HepG2 (cell line): ENCODE results near the gene ATG4B. TPM values are rescaled to one million over a fixed set of nuclear protein-coding genes. Genes with fewer than 3 reads are reported as not detected.
A peak's percentile ranks its signal among the peaks of the same experiment; 100 is the strongest.

ENCODE experiments used
- AHDC1 ChIP-seq: sonication (generic); formaldehyde crosslinking; IDR thresholded peaks from 2 replicates; pipeline ENCODE4 v1.5.1; 2020; ENCODE audit warnings: mild to moderate bottlenecking, missing genetic modification reagents, borderline replicate concordance
- FUBP1 ChIP-seq: sonication (generic); formaldehyde crosslinking; IDR thresholded peaks from 2 replicates; pipeline ENCODE4 v1.5.1; 2020; ENCODE audit warnings: missing genetic modification reagents, mild to moderate bottlenecking, borderline replicate concordance
- KLF9 ChIP-seq: IDR thresholded peaks from 2 replicates; pipeline ENCODE4 v1.6.1; 2016; ENCODE audit warnings: low read depth
- SMAD1 ChIP-seq: sonication (generic); formaldehyde crosslinking; IDR thresholded peaks from 2 replicates; pipeline ENCODE4 v1.4.0; 2020; ENCODE audit warnings: missing genetic modification reagents, low read depth, mild to moderate bottlenecking, borderline replicate concordance
- U2AF2 ChIP-seq: fragments of 200-400 bp; formaldehyde crosslinking; IDR thresholded peaks from 2 replicates; pipeline ENCODE4 v1.6.1; 2017; ENCODE audit warnings: low read depth, mild to moderate bottlenecking, low read length
- ZBTB7A ChIP-seq: sonication (generic); formaldehyde crosslinking; IDR thresholded peaks from 2 replicates; pipeline ENCODE4 v1.8.0; 2022; ENCODE audit warnings: mild to moderate bottlenecking, missing genetic modification reagents
- ZHX2 ChIP-seq, 2 experiments: sonication (generic) in 1 of 2; formaldehyde crosslinking in 1 of 2; IDR thresholded peaks; 2 replicates each; pipeline versions ENCODE4 v1.6.1 to v1.9.0; 2014 to 2022; ENCODE audit warnings: antibody characterized with exemption in 1 of 2, borderline replicate concordance in 1 of 2, inconsistent platforms in 1 of 2, low read depth in 1 of 2, missing genetic modification reagents in 1 of 2
- ZNF543 ChIP-seq: sonication (generic); formaldehyde crosslinking; IDR thresholded peaks from 2 replicates; pipeline ENCODE4 v1.4.0; 2020; ENCODE audit warnings: mild to moderate bottlenecking, missing genetic modification reagents
- ZNF614 ChIP-seq: IDR thresholded peaks from 2 replicates; pipeline ENCODE4 v1.6.1; 2018; ENCODE audit warnings: missing biosample characterization, missing genetic modification reagents, inconsistent platforms, borderline replicate concordance
- ZNF784 ChIP-seq: sonication (generic); formaldehyde crosslinking; IDR thresholded peaks from 2 replicates; pipeline ENCODE4 v1.5.1; 2020; ENCODE audit warnings: missing genetic modification reagents, mild to moderate bottlenecking, borderline replicate concordance
- polyA plus RNA-seq, 8 experiments: library from polyadenylated mRNA; depleted of rRNA in 3 of 8; stranded (reverse) in 7 of 8; unstranded in 1 of 8; fragments of >200 nt; fragmentation: Illumina TruSeq in 4 of 8; extraction: Trizol in 4 of 8; gene quantifications; 2 replicates each; pipeline versions ENCODE4 v1.2.1 to v1.2.3, GENCODE V29; 2011 to 2016; ENCODE audit warnings: low read depth in 4 of 8, missing spikeins in 1 of 8, mixed read lengths in 1 of 8; ENCODE audit not compliant: insufficient read depth in 1 of 8
- total RNA-seq, 5 experiments: library from RNA; depleted of rRNA; stranded (reverse); fragments of >200 nt; fragmentation: Illumina TruSeq; extraction: Trizol; gene quantifications; 2 replicates each; pipeline ENCODE4 v1.2.3, GENCODE V29; 2016; ENCODE audit warnings: low read depth in 1 of 5

The ATG4B gene
- total and polyA plus RNA-seq, 2 of the 13 experiments (the other 11 are each of a cell fraction or from before 2014, with no cell fraction given): 95.5 to 239 TPM

GRCh38 chr2:241703032-241703604, 65.6 kb downstream of the ATG4B start (continued):
- 0 out of 2 replicates have a peak, but pooled peaks have one; percentile 63 for TF ChIP-seq FUBP1 (CRISPR knock-in tag)
- no peak for TF ChIP-seq KLF9
- no peak for TF ChIP-seq ZNF543
- TF ChIP-seq ZBTB7A (CRISPR knock-in tag): no peak
- TF ChIP-seq ZHX2 (IDR thresholded peaks at IDR 0.05; ENCODE audit: low read depth): no peak
- TF ChIP-seq ZHX2 (CRISPR knock-in tag; IDR thresholded peaks at IDR 0.05; ENCODE audit: borderline replicate concordance): no peak
- TF ChIP-seq ZNF784 (CRISPR knock-in tag): peak; percentile 81; the same call in 1 of the 2 replicates
- no peak for TF ChIP-seq AHDC1 (CRISPR knock-in tag)
- TF ChIP-seq SMAD1 (CRISPR knock-in tag): no peak
- TF ChIP-seq U2AF2: no peak
- no peak for TF ChIP-seq ZNF614 (CRISPR knock-in tag)
